ENCODE data around the gene OR5B3. TPM values are rescaled to one million over a fixed set of nuclear protein-coding genes. Genes with fewer than 3 reads are reported as not detected.

OR5B3 gene
- total RNA-seq (not detected in 2 replicates), polyA plus RNA-seq (not detected in 2 replicates), polyA minus RNA-seq (not detected in 2 replicates), Bru-seq, nascent RNA (not detected), BruChase-seq, experiment 1, labeled RNA remaining after a 6-hour chase (not detected), BruChase-seq, experiment 2, labeled RNA remaining after a 2-hour chase (not detected)
- polyA plus RNA-seq (2011; cell fraction: cytosol; rRNA removed) = not detected in 2 replicates
- polyA plus RNA-seq (2011; cell fraction: nucleus; rRNA removed) = not detected in 2 replicates
- not detected in 2 replicates for polyA plus RNA-seq (2012)
- polyA minus RNA-seq (2011; cell fraction: cytosol; rRNA and poly(A)+ RNA removed) = not detected
- not detected in 2 replicates for polyA minus RNA-seq (2011; cell fraction: nucleus; rRNA and poly(A)+ RNA removed)
- long read RNA-seq = 0 reads

DNA sequence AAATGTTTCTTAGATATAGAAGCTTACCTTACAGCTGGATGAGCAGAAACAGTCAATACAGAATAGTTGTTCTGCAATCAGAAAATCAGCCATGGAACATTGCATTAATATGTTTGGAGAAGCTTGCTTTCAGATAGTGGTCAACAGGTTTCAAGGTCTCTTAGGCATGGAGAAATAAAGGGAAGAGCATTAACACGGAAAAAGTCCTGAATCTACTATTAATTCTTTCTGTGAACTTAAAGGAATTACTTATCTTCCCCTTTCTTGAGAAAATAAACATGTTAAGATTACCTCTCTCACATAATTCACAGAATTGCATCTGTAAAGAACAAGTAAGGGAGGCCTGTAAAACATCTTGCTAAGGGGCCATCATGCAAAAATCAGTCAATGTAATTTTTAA, at the start of gene OR5B3:
Gene OR5B3 (minus strand): TSS at position 101 of the 400 bp plus-strand sequence. CDS start 3,465 bp downstream, outside the sequence.
- no peak for DNase-seq (ENCODE audit: low read depth, low spot score)
- intact Hi-C loops (cut with micrococcal nuclease) (no loop called here), dilution Hi-C loops (cut with MboI; ENCODE audit: extremely low pct_ligation_motif_present, low sequenced_read_pairs) (no loop called here)
- Histone ChIP-seq H2AFZ (ENCODE audit: low read depth, low read length) (no peak within 1 kb of the TSS), H3K27ac (ENCODE audit: insufficient read depth, low read depth, low read length) (no peak within 1 kb of the TSS), H3K79me2 (ENCODE audit: control insufficient read depth, insufficient read depth, low read length) (no peaks in the 10 kb centered on the region), H3K4me1 (ENCODE audit: control insufficient read depth, extremely low read depth, insufficient read depth, low read length) (no peaks in the 10 kb centered on the region), H3K4me2 (ENCODE audit: insufficient read depth, low read length) (no peak within 1 kb of the TSS), H3K4me3 (replicated peaks in 1 of 3; ENCODE audit: insufficient read depth in 1 of 3, low read depth in 1 of 3, low read length in 3 of 3) (no peak within 1 kb of the TSS), H3K9me3 (replicated peaks; ENCODE audit: control insufficient read depth, insufficient read depth, low read length) (no peaks in the 10 kb centered on the region), H3K9ac (replicated peaks; ENCODE audit: extremely low read depth, insufficient read depth, low read length) (no peak within 1 kb of the TSS), H4K20me1 (replicated peaks; ENCODE audit: control insufficient read depth, extremely low read depth, insufficient read depth, low read length) (no peaks in the 10 kb centered on the region), H3K9me1 (replicated peaks; ENCODE audit: control insufficient read depth, extremely low read depth, insufficient read depth, low read length) (no peaks in the 10 kb centered on the region), H3K27me3 (ENCODE audit: control insufficient read depth in 2 of 2, insufficient read depth in 2 of 2, low read length in 2 of 2) (no peaks in the 10 kb centered on the region), H3K36me3 (ENCODE audit: control insufficient read depth in 2 of 2, extremely low read depth in 1 of 2, insufficient read depth in 2 of 2, low read length in 2 of 2) (no peaks in the 10 kb centered on the region)
- FAIRE-seq = no peak
- no TSS peak for BruUV-seq (replicated peaks)
- CTCF ChIA-PET = interaction anchor here (1.0 to 1.6 kb wide), 2 partner anchors 18 to 107 kb away, joined by 3 to 5 read pairs; no protein-coding TSS in a partner anchor
- TF ChIP-seq GATA2 (IDR thresholded peaks at IDR 0.05; ENCODE audit: insufficient read depth, insufficient read length, low read depth, low read length) (no peak), FOS (IDR thresholded peaks at IDR 0.05; ENCODE audit: borderline replicate concordance, insufficient read depth, low read length) (no peak), POLR2A (IDR thresholded peaks at IDR 0.05; ENCODE audit: low read depth, low read length) (no peak), JUN (IDR thresholded peaks at IDR 0.05; ENCODE audit: borderline replicate concordance, insufficient read depth, insufficient read length, low read depth) (no peak), MYC (IDR thresholded peaks at IDR 0.05; ENCODE audit: low read depth, low read length) (no peak), POLR2AphosphoS5 (IDR thresholded peaks at IDR 0.05; ENCODE audit: insufficient read depth, low read depth, low read length) (no peak)
- TF ChIP-seq, protein P1, sequence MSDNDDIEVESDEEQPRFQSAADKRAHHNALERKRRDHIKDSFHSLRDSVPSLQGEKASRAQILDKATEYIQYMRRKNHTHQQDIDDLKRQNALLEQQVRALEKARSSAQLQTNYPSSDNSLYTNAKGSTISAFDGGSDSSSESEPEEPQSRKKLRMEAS (IDR thresholded peaks at IDR 0.05; ENCODE audit: insufficient read depth, insufficient read length) = no peak
- POLR2A ChIA-PET = no interaction called here

DNA sequence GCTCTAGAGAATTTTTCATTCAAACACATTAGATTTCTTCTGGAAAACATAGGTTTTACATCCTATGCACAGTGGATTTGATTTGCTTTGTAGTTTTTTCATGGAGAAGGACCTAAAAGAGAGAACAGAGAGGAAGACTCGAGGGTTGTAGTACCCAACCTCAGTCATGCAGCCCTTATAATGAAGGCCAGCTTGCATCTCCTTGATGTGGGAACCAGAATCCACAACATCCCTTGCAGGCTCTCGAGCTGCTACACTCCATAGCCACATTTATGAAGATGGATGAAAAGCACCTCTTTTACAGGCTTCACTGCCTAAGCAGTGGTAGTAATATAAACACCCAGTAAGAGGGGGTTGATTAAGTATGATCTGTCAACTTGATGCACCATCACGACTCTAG, 44.9 kb upstream of the OR5B3 start:
- Histone ChIP-seq H3K9me1 (replicated peaks; ENCODE audit: control insufficient read depth, extremely low read depth, insufficient read depth, low read length) (no peaks in the 10 kb centered on the region), H2AFZ (ENCODE audit: low read depth, low read length) (no peak overlapping the region), H3K27ac (ENCODE audit: insufficient read depth, low read depth, low read length) (no peak overlapping the region), H3K4me2 (ENCODE audit: insufficient read depth, low read length) (no peak overlapping the region), H3K27me3 (ENCODE audit: control insufficient read depth in 2 of 2, insufficient read depth in 2 of 2, low read length in 2 of 2) (no peaks in the 10 kb centered on the region), H3K4me1 (ENCODE audit: control insufficient read depth, extremely low read depth, insufficient read depth, low read length) (no peaks in the 10 kb centered on the region), H3K9me3 (replicated peaks; ENCODE audit: control insufficient read depth, insufficient read depth, low read length) (no peaks in the 10 kb centered on the region), H3K79me2 (ENCODE audit: control insufficient read depth, insufficient read depth, low read length) (no peaks in the 10 kb centered on the region), H3K36me3 (ENCODE audit: control insufficient read depth in 2 of 2, extremely low read depth in 1 of 2, insufficient read depth in 2 of 2, low read length in 2 of 2) (no peaks in the 10 kb centered on the region), H3K9ac (replicated peaks; ENCODE audit: extremely low read depth, insufficient read depth, low read length) (no peak overlapping the region), H3K4me3 (replicated peaks in 1 of 3; ENCODE audit: insufficient read depth in 1 of 3, low read depth in 1 of 3, low read length in 3 of 3) (no peak overlapping the region), H4K20me1 (replicated peaks; ENCODE audit: control insufficient read depth, extremely low read depth, insufficient read depth, low read length) (no peaks in the 10 kb centered on the region)
- ChIA-PET CTCF (no interaction called here), POLR2A (no interaction called here)
- no peak for DNase-seq (ENCODE audit: low read depth, low spot score)
- BruUV-seq (replicated peaks) = no TSS peak
- no peak for FAIRE-seq
- dilution Hi-C loops (cut with MboI; ENCODE audit: extremely low pct_ligation_motif_present, low sequenced_read_pairs) = no loop called here
- intact Hi-C loops (cut with micrococcal nuclease) = no loop called here
- TF ChIP-seq EZH2 (IDR thresholded peaks at IDR 0.05; ENCODE audit: borderline replicate concordance, low read depth, low read length, severe bottlenecking) (no peak), POLR2A (IDR thresholded peaks at IDR 0.05; ENCODE audit: low read depth, low read length) (no peak), POLR2AphosphoS5 (IDR thresholded peaks at IDR 0.05; ENCODE audit: insufficient read depth, low read depth, low read length) (no peak), FOS (IDR thresholded peaks at IDR 0.05; ENCODE audit: borderline replicate concordance, insufficient read depth, low read length) (no peak), JUN (IDR thresholded peaks at IDR 0.05; ENCODE audit: borderline replicate concordance, insufficient read depth, insufficient read length, low read depth) (no peak), MYC (IDR thresholded peaks at IDR 0.05; ENCODE audit: low read depth, low read length) (no peak), GATA2 (IDR thresholded peaks at IDR 0.05; ENCODE audit: insufficient read depth, insufficient read length, low read depth, low read length) (no peak)
- TF ChIP-seq, protein P1 (IDR thresholded peaks at IDR 0.05; ENCODE audit: insufficient read depth, insufficient read length) = no peak
- TF ChIP-seq, protein P2, sequence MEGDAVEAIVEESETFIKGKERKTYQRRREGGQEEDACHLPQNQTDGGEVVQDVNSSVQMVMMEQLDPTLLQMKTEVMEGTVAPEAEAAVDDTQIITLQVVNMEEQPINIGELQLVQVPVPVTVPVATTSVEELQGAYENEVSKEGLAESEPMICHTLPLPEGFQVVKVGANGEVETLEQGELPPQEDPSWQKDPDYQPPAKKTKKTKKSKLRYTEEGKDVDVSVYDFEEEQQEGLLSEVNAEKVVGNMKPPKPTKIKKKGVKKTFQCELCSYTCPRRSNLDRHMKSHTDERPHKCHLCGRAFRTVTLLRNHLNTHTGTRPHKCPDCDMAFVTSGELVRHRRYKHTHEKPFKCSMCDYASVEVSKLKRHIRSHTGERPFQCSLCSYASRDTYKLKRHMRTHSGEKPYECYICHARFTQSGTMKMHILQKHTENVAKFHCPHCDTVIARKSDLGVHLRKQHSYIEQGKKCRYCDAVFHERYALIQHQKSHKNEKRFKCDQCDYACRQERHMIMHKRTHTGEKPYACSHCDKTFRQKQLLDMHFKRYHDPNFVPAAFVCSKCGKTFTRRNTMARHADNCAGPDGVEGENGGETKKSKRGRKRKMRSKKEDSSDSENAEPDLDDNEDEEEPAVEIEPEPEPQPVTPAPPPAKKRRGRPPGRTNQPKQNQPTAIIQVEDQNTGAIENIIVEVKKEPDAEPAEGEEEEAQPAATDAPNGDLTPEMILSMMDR (IDR thresholded peaks at IDR 0.05; ENCODE audit: extremely low read depth in 1 of 2, insufficient read depth in 1 of 2, low read depth in 1 of 2, low read length in 2 of 2) = no peak

Measured in endothelial cell of umbilical vein (primary cell).